HG02571 (cell line): ENCODE results near the gene ATP7B.
"Not testable (repeated sequence)": the region's sequence is repeated elsewhere in the genome, so short reads cannot be mapped to it uniquely, and the experiment has no call there.

Source experiments
- ATAC-seq: cut with Tn5 transposase; IDR thresholded peaks from one replicate; pipeline ENCODE4 v1.9.1; 2021; ENCODE audit warnings: mild to moderate bottlenecking, moderate library complexity; ENCODE audit not compliant: unreplicated experiment

The ATP7B gene

GRCh38 chr13:51924756-51925544 lies 86.3 kb downstream of the ATP7B start:
- ATAC-seq, result no peak

- peak; percentile 48 for ATAC-seq
These were observed 87.2 kb downstream of the ATP7B start for GRCh38 chr13:51923983-51924539.

- no peak for ATAC-seq
These were observed 88.3 kb downstream of the ATP7B start for GRCh38 chr13:51922771-51923480.

GRCh38 chr13:51921790-51922740 lies 89.2 kb downstream of the ATP7B start:
- ATAC-seq, result no peak

- no peak for ATAC-seq
These were observed 90.5 kb downstream of the ATP7B start for GRCh38 chr13:51920786-51921185.

- no peak for ATAC-seq
These were observed 91.0 kb downstream of the ATP7B start for GRCh38 chr13:51920267-51920666.

- ATAC-seq, result no peak
These were observed 91.7 kb downstream of the ATP7B start for GRCh38 chr13:51919531-51919930.

GRCh38 chr13:51916962-51917361 lies 94.3 kb downstream of the ATP7B start:
- ATAC-seq, result no peak

- no peak for ATAC-seq
These were observed 95.0 kb downstream of the ATP7B start for GRCh38 chr13:51916051-51916818.

- no peak for ATAC-seq
These were observed 97.1 kb downstream of the ATP7B start for GRCh38 chr13:51914137-51914493.

- ATAC-seq, result no peak
These were observed 97.7 kb downstream of the ATP7B start for GRCh38 chr13:51913421-51914136.

GRCh38 chr13:51912511-51913225 lies 98.6 kb downstream of the ATP7B start:
- ATAC-seq, result no peak

- no peak for ATAC-seq
These were observed 99.2 kb downstream of the ATP7B start for GRCh38 chr13:51912091-51912490.

- ATAC-seq, result no peak
These were observed 100.7 kb downstream of the ATP7B start for GRCh38 chr13:51910508-51910907.

- ATAC-seq, result not testable (repeated sequence)
These were observed 102.0 kb downstream of the ATP7B start for GRCh38 chr13:51909265-51909664.

GRCh38 chr13:51907040-51907732 lies 104.1 kb downstream of the ATP7B start:
- ATAC-seq, result no peak

- ATAC-seq, result no peak
These were observed 104.7 kb downstream of the ATP7B start for GRCh38 chr13:51906581-51906980.

GRCh38 chr13:51905787-51906186 lies 105.5 kb downstream of the ATP7B start:
- ATAC-seq, result no peak
